ENCODE measurements around the gene LIN52.

GRCh38 chr14:74155749-74156148 lies 71.0 kb downstream of the LIN52 start:
- TF ChIP-seq IRF2 (CRISPR knock-in tag; IDR thresholded peaks at IDR 0.05) (no peak), FOXJ3 (CRISPR knock-in tag; IDR thresholded peaks at IDR 0.05; ENCODE audit: borderline replicate concordance) (no peak), RAD21 (CRISPR knock-in tag; IDR thresholded peaks at IDR 0.05) (no peak), FOSL1 (CRISPR knock-in tag; IDR thresholded peaks at IDR 0.05; ENCODE audit: borderline replicate concordance) (no peak), ZSCAN5A (CRISPR knock-in tag; IDR thresholded peaks at IDR 0.05; ENCODE audit: borderline replicate concordance) (no peak), CTCF (CRISPR knock-in tag; IDR thresholded peaks at IDR 0.05) (no peak)

Measured in HepG2 (cell line).